DMS 273 (cell line): ENCODE data around the gene RASD2.
A peak's percentile ranks its signal among the peaks of the same experiment; 100 is the strongest.

Source experiments
- DNase-seq: peaks from one replicate; lab custom pipeline; 2025; ENCODE audit not compliant: unreplicated experiment; lab: John Stamatoyannopoulos, UW

The RASD2 gene

DNA sequence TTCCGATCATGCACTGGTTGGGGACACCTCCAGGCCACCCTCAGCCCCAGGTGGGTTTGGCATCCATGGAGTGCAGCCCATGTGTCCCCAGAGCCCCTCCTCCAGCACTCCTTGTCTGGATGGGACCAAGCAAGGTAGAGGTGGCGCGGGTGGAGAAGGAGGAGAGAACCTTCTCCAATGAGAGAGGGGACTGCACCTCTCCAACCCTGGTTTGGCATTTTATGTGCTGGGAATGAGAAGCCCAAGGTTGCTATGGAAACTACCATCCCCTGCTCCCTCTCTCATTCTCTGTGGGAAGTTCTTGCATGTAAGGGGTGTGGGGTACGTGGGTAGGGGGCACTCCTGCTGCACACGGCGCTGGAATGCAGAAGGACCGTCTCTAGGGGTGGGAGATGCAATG, 21.8 kb upstream of the RASD2 start:
- no peak for DNase-seq

DNA sequence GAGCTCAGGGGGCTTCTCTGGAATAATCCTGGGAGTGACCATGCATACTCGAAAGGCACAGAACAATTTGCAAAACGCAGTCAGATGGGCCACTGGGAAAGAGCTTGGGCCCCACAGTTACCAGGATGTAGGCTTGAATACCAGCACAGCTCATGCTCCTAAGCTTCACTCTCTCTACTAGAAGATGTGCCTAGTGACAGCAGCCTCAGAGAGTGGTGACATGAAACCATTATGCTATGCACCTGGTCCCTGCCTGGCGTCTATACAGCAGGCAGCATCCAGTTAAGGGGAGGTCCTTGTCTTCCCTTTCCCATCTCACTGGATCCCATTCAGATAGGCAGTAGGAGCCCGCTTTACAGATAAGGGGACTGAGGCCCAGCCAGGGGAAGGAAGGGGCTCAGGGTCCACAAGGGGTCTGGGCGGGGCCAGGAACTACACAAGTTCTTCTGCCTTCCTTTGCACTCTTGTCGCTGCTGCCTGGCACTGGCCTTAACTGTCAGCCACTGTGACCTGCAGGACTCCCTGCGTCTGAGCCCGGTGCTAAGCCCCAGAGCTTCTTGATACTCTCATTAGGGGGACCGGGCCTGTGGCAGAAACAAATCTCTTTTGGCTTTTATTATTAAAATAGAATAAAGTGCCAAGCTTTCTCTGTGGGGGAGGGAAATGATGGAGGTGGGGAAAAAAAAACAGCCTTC, 21.2 kb upstream of the RASD2 start:
- no peak for DNase-seq

DNA sequence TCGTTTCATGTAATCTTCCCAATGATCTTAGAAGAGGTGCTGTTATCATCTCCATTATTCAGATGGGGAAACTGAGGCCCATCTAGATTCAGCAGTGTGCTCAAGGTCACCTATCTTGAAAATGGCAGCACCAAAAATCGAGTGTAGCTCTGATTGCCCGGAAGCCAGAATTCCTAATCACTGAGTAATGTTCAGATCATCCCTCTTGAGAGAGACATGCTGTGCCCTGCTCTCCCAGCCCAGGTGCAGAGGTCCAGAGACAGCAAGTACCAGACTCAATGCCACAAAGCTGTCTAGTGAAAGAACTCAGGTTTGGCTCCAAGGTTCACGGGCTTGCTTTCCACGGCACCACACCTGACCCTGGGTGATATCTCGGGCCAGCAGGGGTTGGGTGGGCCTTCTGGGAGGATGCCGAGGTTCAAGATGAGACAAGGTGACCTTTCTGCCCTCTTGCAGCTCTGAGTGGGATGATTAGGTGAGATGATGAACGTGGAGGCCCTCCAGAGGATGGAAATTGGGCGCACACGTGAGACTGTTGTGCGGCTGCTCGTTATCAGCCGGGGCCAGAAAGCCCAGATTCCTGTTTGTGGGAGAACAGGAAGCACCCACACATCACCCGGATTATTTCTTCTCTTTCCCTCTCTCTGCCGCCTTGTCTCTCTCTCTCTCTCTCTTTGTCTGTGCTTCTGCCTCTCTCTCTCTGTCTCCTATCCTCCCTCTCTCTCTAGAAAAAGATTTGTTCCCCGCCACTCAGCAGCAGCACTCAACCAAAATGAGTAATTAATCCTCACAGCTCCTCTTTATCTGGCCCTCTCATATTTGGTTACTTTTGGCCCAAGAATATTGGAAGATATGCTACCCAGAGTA, 19.0 kb upstream of the RASD2 start:
- no peak for DNase-seq

DNA sequence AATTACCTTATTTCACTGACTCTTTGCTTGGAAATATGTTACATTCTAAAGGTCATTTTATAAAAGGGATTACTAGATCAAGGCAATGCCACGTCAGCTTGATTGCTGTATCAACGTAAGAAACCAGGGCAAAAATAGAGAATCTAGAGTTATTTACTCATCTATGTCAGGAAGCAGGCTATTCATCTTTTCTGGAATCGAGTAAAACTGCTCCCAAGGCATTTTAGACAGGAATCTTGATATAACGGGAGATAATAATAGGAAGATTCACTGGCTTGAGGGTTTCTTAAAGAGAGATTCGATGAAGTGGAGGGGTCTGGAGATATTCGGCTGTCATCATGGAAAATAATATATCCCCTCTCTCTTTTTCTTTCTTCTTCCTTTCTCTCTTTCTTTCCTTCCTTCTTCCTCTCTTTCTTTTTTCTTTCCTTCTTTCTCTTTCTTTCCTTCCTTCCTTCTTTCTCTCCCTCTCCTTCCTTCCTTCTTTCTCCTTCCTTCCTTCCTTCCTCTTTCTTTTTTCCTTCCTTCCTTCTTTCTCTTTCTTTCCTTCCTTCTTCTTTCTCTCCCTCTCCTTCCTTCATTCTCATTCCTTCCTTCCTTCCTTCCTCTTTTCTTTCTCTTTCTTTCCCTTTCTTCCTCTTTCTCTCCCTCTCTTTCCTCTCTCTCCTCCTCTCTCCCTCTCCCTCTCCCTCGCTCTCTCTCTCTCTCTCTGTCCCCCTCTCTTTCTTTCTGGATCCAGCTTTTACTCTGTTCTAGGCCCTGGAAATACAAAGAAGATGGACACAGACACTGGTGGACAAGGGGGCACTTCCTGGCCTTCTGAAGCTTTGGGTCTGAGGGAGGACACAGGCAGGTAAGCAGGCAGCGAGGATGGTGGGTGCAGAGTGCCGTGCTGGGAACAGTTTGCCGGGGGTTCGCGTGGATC, 18.1 kb upstream of the RASD2 start:
- no peak for DNase-seq

DNA sequence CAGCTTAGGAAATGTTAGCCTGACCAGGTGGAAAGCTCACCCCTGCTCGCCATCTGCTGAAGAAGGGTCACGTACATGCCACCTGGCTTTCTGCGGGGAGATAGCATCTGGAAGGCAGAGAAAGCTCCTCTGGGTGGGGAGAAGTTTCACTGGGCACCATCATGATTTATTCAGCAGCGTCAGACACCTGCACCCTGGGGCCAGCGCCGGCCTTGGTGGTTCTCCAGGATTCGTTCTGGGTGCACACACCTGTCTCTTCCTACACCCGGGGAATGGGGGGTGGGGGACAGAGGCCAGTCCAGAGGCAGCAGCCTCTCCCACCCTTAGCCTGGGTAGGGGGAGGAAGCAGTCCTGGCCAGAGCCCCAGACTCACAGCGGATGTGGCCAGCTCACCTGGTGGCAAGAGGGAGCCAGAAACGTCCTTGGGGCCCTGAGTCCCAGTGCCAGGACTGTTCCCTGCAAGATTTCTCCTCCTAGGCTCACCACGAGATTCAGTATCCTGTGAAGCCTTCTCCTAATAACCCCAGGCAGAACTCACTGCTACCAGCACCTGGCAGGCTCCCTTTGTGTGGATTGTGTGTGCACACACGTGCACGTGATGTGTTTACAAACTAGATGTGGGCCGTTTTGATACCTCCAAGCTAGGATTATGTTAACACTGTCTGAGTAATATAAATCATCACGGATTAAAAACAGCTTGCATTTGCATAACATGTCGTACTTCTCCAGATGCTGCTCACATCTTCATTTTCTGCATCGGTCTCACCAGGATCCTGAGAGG, 17.3 kb upstream of the RASD2 start:
- DNase-seq = peak; percentile 54

DNA sequence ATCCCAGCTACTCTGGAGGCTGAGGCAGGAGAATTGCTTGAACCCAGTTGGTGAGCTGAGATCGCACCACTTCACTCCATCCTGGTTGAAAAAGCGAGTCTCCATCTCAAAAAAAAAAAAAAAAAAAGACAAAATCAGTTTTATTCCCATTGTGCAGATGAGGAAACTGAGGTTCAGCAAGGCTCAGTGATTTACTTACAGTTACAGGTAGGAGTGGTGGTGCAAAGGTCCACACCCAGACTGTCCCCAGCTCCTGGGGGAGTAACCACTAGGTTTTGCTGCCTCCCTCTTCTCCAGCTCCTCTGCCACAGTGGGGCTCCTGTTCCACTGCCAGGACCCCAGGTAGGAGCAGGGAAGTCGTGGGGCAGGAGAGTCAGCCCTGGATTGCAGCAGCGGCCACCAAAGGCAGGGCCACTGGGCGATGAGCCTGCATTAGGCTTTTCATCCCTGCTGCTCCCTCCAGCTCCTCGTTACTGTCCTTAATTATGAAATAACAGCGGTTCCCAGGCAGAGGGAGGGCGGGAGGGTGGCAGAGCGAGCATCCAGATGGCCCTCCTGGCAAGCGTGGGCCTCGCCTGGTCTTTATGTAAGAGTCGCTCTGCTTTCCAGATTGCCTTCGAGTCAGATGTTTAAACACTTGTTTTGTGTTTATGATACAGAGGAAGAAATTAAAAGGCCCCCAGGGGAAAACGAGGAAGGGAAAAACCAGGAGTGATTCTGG, 15.5 kb upstream of the RASD2 start:
- peak; percentile 96 for DNase-seq

DNA sequence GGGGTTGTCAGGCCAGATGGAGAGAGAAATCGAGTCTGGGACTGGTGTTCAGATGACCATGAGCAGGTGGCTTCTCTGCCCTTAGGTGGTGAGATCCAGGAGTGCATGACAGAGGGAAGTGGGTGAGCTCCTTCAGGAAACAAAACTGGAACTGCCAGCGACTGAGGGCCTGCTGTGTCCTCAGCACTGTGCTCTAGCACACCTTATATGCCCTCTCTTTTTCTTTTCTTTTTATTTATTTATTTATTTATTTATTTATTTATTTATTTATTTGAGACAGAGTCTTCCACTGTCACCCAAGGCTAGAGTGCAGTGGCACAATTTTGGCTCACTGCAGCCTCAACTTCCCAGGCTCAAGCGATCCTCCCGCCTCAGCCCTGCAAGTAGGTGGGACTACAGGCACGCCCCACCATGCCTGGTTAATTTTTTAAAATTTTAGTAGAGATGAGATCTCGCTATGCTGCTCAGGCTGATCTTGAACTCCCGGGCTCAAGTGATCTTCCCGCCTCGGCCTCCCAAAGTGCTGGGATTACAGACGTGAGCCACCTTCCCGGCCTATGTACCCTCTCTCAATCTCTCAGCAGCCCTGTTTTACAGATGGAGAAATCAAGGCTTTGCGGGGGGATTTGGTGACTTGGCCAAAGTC, 14.8 kb upstream of the RASD2 start:
- no peak for DNase-seq

DNA sequence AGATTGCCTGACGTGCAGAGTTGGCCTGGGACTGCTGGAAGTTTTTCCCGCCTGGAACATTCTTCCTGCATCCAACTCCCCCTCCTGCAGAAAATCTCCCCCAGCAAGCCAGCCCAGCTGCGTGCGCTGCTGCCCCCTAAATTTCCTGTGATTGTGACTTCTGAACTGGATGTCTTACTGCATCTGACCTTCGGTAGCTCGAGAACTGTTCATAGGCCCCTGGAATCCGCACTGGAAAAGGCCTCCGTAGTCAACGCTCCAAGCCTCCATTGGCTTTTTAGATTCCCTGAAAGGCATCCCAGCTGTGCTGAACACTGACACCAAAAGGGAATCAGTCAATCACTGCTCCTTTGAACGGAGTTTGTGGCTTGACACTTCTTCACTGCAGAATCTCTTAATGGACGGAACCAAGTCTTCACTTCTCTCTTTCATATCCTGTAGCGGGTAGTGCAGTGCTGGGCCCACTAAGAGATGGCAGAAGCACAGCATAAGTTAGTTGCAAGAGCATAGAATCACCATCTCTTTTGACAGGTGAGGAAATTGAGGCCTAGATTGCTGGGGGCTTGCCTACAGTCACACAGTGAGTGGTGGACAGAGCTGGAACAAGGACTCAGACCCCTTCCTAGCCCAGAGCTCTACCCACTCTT, 14.2 kb upstream of the RASD2 start:
- DNase-seq = no peak

DNA sequence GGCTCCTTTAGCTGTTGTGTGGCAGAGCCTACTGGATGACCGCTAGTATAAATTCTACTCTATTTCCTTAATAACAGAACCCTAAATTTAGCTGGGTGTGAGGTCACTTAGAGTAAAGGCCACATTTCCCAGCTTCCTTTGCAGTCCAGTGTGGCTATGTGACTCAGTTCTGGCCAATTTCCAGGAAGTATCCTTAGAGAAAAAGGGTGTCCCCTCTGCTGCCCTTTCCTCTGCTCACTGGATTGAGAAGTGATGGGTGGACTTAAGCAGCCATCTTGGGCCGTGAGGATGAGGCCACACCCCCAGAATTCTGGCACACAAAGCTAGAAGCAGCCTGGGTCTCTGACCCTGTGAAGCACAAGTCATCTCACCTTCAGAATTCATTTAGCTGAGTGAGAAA, 11.7 kb upstream of the RASD2 start:
- DNase-seq = no peak

DNA sequence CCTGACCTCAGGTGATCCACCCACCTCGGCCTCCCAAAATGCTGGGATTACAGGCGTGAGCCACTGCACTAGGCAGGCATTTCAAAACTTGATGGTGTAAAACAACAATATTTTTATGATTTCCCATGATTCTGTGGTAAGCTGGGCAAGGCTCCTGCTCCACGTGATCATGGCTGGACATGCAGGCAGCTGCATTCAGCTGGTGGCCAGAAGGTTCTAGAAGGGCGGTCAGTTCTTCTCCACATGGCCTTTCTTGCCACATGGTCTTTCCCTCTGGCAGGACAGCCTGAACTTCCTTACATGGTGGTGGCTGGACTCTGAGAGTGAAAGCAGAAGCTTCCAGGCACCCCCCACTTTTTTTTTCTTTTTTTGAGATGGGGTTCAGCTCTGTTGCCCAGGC, 9.9 kb upstream of the RASD2 start:
- no peak for DNase-seq

DNA sequence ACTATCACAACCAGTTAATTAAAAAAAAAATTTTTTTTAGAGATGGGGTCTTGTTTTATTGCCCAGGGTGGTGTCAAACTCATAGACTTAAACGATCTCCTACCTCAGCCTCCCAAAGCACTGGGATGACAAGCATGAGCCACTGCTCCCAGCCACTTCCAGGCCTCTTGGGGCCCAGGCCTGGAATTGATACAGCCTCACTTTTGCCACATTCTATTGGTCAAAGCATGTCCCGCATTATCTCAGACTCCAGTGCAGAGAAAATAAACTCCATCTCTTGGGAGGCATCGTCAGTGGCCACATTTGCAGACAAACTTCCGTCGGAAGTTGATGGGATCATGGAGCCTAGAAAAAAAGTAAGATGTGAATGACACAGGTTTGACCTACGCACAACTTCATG, 9.4 kb upstream of the RASD2 start:
- DNase-seq = no peak

DNA sequence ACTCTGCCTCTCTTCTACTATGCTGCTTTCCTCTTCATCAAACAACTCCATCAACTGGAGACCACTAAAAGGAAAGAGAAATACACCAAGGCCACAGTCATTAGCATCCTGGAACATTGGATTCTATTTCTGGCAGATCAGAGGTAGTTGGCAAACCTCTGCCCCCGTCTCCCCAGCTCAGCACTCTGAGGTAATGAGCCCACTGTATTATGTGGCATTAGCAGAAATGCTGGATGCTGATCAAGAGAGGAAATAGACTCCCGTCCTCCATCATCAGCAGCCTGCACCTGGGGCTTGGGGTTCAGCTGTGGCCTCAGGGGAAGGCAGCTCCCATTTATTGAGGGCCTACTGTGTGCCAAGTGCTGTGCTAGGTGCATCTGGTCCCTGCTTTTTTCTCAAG, 9.0 kb upstream of the RASD2 start:
- no peak for DNase-seq

DNA sequence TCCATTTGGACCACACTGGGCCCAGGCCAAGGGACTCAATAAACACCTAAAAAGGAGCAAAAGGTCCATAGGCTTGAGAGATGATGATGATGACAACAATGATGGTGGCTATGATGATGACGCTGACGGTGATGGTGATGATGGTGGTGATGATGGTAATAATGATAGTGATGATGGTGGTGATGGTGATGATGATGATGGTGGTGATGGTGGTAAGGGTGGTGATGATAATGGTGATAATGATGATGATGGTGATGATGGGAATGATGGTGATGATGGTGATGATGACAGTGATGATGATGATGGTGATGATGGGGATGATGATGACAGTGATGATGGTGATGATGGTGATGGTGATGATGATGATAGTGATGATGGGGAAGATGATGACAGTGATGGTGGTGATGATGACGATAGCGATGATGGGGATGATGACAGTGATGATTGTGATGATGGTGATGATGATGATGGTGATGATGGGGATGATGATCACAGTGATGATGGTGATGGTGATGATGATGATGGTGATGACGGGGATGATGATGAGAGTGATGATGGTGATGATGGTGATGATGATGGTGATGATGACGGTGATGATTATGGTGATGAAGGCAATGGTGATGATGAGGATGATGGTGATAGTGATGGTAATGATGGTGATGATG, 7.1 kb upstream of the RASD2 start:
- no peak for DNase-seq

DNA sequence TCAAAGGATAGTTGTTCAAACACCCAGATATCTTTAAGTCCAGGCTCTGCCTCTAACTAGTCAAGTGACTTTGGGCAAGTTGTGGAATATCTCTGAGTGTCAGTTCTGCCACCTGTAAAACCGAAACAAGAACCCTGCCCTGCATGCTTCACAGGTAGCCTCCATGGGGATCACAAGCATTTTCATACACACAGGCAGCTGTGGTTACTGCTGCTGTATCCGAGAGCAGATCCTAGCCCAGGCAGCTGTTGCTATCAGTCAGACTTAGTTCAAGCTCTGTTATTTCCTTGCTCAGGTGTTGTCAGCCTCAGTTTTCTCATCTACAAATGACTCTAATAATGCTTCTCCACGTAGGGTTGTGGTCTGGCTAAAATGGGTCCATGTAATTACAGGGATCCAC, 6.5 kb upstream of the RASD2 start:
- no peak for DNase-seq

DNA sequence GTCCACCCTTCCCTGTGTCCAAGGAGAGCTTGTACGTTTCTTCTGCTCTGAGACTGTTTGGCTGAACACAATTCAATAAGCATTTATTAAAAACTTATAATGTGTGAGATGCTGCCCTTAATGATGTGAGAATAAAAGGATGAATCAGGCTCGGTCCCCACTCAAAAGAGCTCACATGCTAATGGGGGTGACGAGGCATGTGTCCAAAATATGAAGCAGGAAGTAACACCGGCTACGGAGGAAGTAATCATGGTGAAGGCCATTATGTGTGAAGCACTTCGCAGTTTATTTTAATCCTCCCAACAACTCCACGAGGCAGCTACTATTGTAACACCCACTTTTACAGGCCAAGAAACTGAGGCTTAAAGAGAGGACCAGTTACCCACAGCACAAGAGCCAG, 3.4 kb upstream of the RASD2 start:
- DNase-seq = no peak

DNA sequence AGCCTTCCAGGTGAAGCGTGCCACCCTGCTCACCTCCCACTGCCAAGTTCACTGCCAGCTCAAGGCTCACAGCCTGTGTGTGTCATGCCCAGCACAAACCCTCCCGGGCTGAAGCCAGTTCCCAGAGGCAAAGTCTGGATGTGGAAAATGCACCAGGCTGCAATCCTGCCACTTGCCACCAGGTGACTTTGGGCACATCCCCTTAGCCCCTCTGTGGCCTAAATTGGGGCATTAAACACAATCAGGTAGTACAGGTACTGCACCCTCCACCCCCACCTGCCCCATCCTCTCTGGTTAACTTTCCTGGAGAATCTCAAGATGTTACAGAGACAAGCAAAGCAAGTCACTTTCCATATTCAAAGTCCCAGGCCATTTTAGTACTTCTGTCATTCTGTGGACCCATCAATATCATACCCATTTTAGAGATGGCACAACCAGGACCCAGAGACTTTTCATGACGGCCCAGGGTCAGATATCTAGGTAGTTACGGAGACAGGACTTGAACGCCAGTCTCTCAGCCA, 1.8 kb upstream of the RASD2 start:
- peak; percentile 61 for DNase-seq

DNA sequence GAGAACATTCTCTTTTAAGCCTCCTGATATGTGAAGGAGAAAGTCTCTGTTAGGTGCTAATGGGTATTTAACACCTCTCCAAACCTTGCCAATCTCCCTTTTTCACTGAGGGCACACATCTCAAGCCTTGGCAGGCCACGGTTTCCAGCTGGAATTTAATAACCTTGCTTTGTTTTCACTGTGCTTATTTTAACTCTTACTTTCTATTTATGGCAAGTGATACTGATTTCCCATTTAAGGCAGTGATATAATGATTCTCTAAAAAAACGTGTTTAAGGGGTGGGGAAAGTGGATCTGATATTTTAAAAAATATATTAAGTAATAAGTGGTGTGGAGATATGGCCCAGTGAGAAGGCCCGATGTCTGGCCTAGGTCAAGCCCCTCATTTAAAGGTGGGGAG, 1.1 kb upstream of the RASD2 start:
- peak; percentile 42 for DNase-seq

DNA sequence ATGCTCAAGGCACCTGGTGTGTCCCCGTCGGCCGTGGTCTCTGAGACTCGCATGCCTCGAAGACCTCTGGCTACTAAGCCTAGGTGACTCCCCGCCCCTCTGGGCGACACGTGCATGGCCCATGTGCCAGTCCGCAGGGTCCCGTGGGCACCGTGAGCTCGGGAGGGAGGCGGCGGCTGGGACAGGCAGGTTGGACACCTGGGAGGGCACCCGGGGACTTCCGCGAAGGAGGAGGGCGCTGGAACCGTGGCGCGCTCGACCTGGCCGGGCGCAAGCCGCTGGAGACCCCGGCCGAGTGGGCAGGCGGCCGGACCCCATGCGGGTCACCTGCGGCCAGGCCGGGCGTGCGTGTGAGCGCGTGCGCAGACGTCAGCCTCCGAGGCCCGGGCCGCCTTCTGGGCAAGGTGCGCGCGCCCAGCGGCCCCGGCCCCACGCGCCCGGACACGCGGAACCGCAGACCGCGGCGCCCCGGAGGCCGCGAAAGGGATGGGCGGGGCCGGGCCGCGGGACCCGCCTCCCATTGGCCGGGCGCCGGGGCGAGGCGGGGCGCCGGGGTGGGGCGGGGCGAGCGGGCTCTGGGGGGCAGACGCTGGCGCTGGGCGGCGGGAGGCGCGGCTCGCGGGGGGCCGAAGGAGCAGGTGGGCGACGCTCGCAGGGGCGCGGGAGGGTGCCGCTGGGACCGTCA, 579 bp upstream of the RASD2 start:
- DNase-seq = peak; percentile 69
